Measurements from ENCODE around the gene TMCO6. TPM values are rescaled to one million over a fixed set of nuclear protein-coding genes. Genes with fewer than 3 reads are reported as not detected.

Gene TMCO6
- total and polyA plus RNA-seq, 2 of the 8 experiments (the other 6 are each of a cell fraction or from before 2014, with no cell fraction given): 29.0 to 40.9 TPM

GRCh38 chr5:140634103-140634502, 5.1 kb upstream of the TMCO6 start (continued):
- TF ChIP-seq ATF2 (IDR thresholded peaks at IDR 0.05; ENCODE audit: low read length) (no peak), PHF8 (conservative IDR thresholded peaks at IDR 0.05; ENCODE audit: low read depth, low read length) (no peak), USF2 (IDR thresholded peaks at IDR 0.05; ENCODE audit: low read length) (no peak)

Data from H1 (cell line).